SU-DHL-6 (cell line): ENCODE data around the gene PTGER3.

Experiments used
- H2AFZ ChIP-seq: fragments of 200-600 bp; sonication (generic); 2 replicates; pipeline ENCODE4 v1.6.1; 2014; ENCODE audit warnings: low read depth, mild to moderate bottlenecking, moderate library complexity, mixed read lengths, antibody characterized with exemption, low read length; ENCODE audit not compliant: severe bottlenecking
- H3F3A ChIP-seq: fragments of 200-600 bp; shearing (Covaris generic); 2 replicates; pipeline ENCODE4 v1.6.0; 2016; ENCODE audit warnings: antibody characterized with exemption, mild to moderate bottlenecking; ENCODE audit not compliant: insufficient read depth
- H3K27ac ChIP-seq: fragments of 200-600 bp; sonication (generic); 2 replicates; pipeline ENCODE4 v1.5.1; 2016; ENCODE audit warnings: low read depth, mild to moderate bottlenecking, low read length, moderate library complexity, mixed read lengths
- H3K27me3 ChIP-seq: fragments of 200-600 bp; sonication (generic), shearing (Covaris generic); 2 replicates; pipeline ENCODE4 v1.6.0; 2014; ENCODE audit warnings: mild to moderate bottlenecking, low read length
- H3K36me3 ChIP-seq: fragments of 200-600 bp; sonication (generic); 2 replicates; pipeline ENCODE4 v1.6.1; 2014; ENCODE audit warnings: mild to moderate bottlenecking, low read length, mixed read lengths
- H3K4me2 ChIP-seq: fragments of 300-600, 200-600 bp; shearing (Covaris generic), sonication (generic); 2 replicates; pipeline ENCODE4 v1.6.0; 2014; ENCODE audit warnings: low read length, low read depth, mild to moderate bottlenecking; ENCODE audit not compliant: poor library complexity, severe bottlenecking
- H3K4me3 ChIP-seq: fragments of 200-600 bp; sonication (generic); 2 replicates; pipeline ENCODE4 v1.5.1; 2014; ENCODE audit warnings: antibody characterized with exemption, low read length, mild to moderate bottlenecking, mixed read lengths; ENCODE audit not compliant: insufficient read depth, poor library complexity, severe bottlenecking
- H3K79me2 ChIP-seq: fragments of 200-600 bp; sonication (generic); 2 replicates; pipeline ENCODE4 v1.6.1; 2014; ENCODE audit warnings: mild to moderate bottlenecking, low read length, moderate library complexity; ENCODE audit not compliant: insufficient read depth
- H3K9ac ChIP-seq: fragments of 200-600 bp; sonication (generic); 2 replicates; pipeline ENCODE4 v1.7.0; 2014; ENCODE audit warnings: mild to moderate bottlenecking, low read length
- H3K9me2 ChIP-seq: fragments of 200-600 bp; sonication (generic); replicated peaks from 2 replicates; pipeline ENCODE4 v1.6.1; 2014; ENCODE audit warnings: low read length; ENCODE audit not compliant: insufficient read depth
- H3K9me3 ChIP-seq: fragments of 200-600 bp; sonication (generic); 2 replicates; pipeline ENCODE4 v1.6.1; 2014; ENCODE audit warnings: low read length, mixed read lengths; ENCODE audit not compliant: insufficient read depth
- H4K20me1 ChIP-seq: fragments of 200-600 bp; sonication (generic); 2 replicates; pipeline ENCODE4 v1.6.1; 2014; ENCODE audit warnings: low read depth, mild to moderate bottlenecking, antibody characterized with exemption, low read length, moderate library complexity, mixed read lengths
- EZH2phosphoT487 ChIP-seq: fragments of 200-600 bp; sonication (generic), shearing (Covaris generic); conservative IDR thresholded peaks from 2 replicates; pipeline ENCODE4 v1.6.1; 2018; ENCODE audit warnings: mild to moderate bottlenecking, antibody characterized with exemption, low read length, moderate library complexity, mixed read lengths
- TF ChIP-seq, protein P1 (sequence below): fragments of 200-600 bp; sonication (generic); IDR thresholded peaks from one replicate; pipeline ENCODE4 v1.5.1; 2017; ENCODE audit warnings: antibody characterized with exemption, mild to moderate bottlenecking, low read length, moderate library complexity; ENCODE audit not compliant: insufficient read depth, poor library complexity, severe bottlenecking

PTGER3 gene

DNA sequence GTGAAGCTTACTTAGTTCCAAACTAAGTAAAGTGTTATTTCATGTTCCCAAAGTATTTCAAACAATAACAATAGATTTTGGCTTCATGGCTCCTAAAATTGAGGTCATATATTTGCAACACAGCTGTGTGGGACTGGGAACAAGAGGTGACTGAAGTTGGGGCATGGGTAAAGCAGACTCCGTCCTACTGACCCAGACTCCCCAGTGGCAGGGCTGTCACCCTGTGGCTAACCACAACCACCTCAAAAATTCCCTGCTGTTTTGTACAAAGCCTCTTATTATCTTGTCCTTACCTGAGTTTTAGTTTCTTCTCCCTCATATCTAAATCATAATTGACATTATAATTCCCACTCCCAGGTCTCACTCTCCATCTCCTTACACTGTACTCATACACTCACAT is 117.6 kb downstream of the PTGER3 start:
- TF ChIP-seq, protein P1, sequence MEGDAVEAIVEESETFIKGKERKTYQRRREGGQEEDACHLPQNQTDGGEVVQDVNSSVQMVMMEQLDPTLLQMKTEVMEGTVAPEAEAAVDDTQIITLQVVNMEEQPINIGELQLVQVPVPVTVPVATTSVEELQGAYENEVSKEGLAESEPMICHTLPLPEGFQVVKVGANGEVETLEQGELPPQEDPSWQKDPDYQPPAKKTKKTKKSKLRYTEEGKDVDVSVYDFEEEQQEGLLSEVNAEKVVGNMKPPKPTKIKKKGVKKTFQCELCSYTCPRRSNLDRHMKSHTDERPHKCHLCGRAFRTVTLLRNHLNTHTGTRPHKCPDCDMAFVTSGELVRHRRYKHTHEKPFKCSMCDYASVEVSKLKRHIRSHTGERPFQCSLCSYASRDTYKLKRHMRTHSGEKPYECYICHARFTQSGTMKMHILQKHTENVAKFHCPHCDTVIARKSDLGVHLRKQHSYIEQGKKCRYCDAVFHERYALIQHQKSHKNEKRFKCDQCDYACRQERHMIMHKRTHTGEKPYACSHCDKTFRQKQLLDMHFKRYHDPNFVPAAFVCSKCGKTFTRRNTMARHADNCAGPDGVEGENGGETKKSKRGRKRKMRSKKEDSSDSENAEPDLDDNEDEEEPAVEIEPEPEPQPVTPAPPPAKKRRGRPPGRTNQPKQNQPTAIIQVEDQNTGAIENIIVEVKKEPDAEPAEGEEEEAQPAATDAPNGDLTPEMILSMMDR = no peak
- TF ChIP-seq EZH2phosphoT487 = no peak
- Histone ChIP-seq H2AFZ (no peak overlapping the region), H4K20me1 (no peaks in the 10 kb centered on the region), H3K4me2 (no peak overlapping the region), H3K9me3 (no peaks in the 10 kb centered on the region), H3K36me3 (no peaks in the 10 kb centered on the region), H3F3A (no peaks in the 10 kb centered on the region), H3K4me3 (no peak overlapping the region), H3K79me2 (no peaks in the 10 kb centered on the region), H3K27ac (no peak overlapping the region), H3K27me3 (no peaks in the 10 kb centered on the region), H3K9ac (no peak overlapping the region), H3K9me2 (no peaks in the 10 kb centered on the region)

DNA sequence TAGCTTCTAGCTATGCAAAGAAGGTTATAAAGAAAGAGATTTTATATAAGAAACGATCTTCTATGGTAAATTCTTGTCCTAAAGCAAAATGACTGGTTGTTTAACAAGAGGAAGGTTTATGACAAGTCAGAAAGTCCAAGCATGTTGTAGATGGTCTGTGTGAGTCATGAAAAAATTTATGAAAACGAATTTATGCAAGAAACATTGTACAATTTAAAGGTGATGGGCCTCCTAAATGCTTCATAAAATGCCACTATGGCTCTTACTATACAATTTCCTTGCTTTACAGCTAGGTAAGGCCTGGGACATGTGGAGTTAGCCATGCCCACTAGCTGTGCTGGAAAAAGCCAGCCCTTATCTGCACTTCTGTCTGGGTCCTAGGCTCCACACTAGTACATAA is 125.4 kb downstream of the PTGER3 start:
- no peaks in the 10 kb centered on the region for H3K79me2 ChIP-seq
- H3K4me3 ChIP-seq = no peak overlapping the region
- H3K27me3 ChIP-seq = no peaks in the 10 kb centered on the region
- H3F3A ChIP-seq = no peaks in the 10 kb centered on the region
- no peak overlapping the region for H3K4me2 ChIP-seq
- H3K9ac ChIP-seq = no peak overlapping the region
- H2AFZ ChIP-seq = no peak overlapping the region
- H3K27ac ChIP-seq = no peak overlapping the region
- no peaks in the 10 kb centered on the region for H4K20me1 ChIP-seq
- no peaks in the 10 kb centered on the region for H3K9me2 ChIP-seq
- H3K36me3 ChIP-seq = no peaks in the 10 kb centered on the region
- TF ChIP-seq, protein P1 = no peak
- no peak for TF ChIP-seq EZH2phosphoT487
- H3K9me3 ChIP-seq = peaks cover 16% of the 10 kb centered on the region; the same call in 1 of the 2 replicates
